Posterior vena cava (tissue), 2 donors: ENCODE measurements around the gene TNIK. TPM values are rescaled to one million over a fixed set of nuclear protein-coding genes. Genes with fewer than 3 reads are reported as not detected.
A peak's percentile ranks its signal among the peaks of the same experiment; 100 is the strongest.

Experiments
- DNase-seq: peaks from one replicate; pipeline ENCODE4 v3.0.0-alpha.2; 2020; ENCODE audit warnings: low spot score
- intact Hi-C, 2 donors: fragments of 100-400 bp; cut with DNase I; formaldehyde crosslinking; loops; one replicate each; pipeline versions ENCODE4 v1.14.1 to v1.14.2; 2022 to 2023
- microRNA-seq, 2 donors: library from miRNA; unstranded; fragments of <30 nt; microRNA quantifications; one replicate each; pipeline ENCODE4 v1.2.0, GENCODE V29; 2020 to 2021; ENCODE audit warnings: borderline microRNAs expressed in 2 of 2
- total RNA-seq, 2 donors: library from RNA; stranded (reverse); fragmentation: NEBNext Ultra II Directional; extraction: Animal tissue kit (Norgen Biotek cat#: 25700); gene quantifications; one replicate each; pipeline ENCODE4 v1.2.1, GENCODE V29; 2021
- donor health status: DM: yes; HTN: yes; CAD: no.
- donor health status: DM: yes; HTN: yes; CAD: no.

The TNIK gene
- total RNA-seq, 2 donors from 2014 or later, result 16.5 to 20.3 TPM

DNA sequence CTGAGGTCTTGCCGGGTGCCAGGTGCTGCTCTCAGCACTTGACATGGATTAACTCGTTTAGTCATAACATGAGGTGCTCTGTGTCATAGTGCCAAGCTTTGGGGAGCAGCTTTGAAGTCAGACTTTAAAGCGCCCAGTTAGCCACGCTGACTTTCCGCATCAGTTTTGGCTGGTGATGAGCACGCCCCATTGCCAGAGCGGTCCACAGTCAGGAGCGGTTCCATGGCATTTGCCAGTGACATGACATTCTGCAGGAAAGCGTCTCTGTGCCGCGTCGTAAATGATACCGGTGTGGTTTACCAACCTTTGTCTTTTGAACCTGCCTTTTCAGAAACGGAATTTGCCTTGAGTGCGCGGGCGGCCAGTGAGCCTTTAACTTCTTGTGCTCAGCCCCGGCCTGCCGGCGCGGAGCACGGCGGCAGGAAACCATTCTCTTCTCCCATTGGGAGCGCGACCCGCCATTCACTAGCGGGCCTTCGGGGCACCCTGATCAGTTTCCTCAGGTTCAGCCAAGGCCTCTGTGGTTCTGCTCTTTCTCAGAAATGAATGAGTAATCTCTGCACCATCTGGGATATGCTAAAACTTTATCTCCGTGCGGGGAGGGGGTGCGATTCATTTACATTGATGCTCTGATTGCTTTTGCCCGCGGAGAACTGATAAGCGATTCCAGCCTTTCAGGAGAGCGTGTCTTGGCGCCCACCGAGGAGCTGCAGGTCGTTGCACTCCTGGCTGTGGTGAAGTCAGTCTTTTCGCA lies 432.0 kb downstream of the TNIK start:
- intact Hi-C loops, result no loop called here
- DNase-seq, result peak; percentile 80

DNA sequence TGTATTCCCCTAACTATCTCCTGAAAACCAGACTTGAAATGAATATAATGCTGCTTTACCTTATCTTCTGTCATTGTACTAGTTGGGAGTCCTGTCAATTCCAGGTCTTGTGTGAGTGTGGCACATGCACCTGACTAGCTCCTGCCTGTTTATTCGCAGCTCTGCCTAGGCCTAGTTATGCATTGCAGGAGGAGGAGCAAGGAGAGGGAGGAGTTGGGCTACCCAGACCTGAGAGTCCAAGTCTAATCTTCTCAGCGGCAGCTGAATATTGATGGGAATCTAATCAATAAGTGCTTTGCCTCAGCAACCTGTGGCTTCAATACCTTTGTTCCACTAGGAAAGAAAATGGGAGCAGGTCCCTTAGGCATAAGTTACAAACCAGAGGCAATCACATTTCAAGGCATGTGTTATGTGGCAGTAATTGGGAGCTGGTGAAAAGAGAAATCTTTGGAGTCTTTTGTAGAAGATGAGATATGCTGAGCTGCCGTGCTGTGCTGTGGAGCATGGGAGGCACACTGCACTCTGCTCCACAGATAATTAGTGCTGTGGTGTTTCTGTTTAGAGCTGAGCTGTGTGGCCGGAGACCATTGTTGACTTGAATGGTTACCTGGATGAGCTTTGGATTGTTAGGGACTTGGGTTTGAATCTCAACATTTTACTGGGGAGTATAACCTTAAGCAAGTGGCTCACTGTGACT lies 433.5 kb downstream of the TNIK start, which contains the start of gene SLC2A2:
Gene SLC2A2, minus strand, starts transcription at position 124 of the 697 bp plus-strand sequence. Its CDS starts 50 bp downstream, at position 74.
- intact Hi-C loops, result no loop called here

DNA sequence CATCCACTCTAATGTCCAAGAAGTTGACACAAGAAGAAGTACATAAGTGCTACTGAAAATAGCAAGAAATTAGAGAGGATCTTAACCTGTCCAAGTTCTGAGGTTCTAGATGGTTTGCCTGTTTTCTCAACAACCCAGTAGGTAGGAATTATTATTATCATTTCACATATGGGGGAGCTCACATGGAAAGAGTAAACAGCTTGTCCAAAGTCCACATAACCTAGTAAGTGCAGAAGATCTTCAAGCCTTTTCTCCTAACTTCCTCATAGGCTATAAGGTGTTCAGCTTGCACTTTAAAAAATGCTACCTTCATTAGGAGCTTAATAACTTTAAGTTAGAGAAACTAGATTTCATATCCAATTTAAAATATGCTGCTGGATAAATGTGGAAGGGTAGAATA lies 436.6 kb downstream of the TNIK start:
- intact Hi-C loops, result no loop called here
- no peak for DNase-seq

More for the DNA sequence above, 433.5 kb downstream of the TNIK start, which contains the start of gene SLC2A2:
- DNase-seq, result no peak

DNA sequence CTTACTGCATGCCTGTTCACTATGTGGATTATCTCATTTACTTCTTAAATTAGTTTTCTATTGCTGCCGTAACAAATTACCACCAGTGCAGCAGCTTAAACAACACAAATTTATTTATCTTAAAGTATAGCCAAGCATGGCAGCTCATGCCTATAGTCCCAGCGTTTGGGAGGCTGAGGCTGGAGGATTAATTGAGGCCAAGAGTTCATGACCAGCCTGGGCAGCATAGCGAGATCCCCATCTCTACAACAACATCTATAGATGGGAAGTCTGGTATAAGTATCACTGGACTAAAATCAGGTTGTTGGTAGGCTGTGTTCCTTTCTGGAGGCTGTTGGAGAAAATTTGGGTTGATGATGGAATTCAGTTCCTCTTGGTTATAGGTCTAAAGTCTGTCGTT lies 438.8 kb downstream of the TNIK start:
- DNase-seq, result no peak
- intact Hi-C loops, result no loop called here

DNA sequence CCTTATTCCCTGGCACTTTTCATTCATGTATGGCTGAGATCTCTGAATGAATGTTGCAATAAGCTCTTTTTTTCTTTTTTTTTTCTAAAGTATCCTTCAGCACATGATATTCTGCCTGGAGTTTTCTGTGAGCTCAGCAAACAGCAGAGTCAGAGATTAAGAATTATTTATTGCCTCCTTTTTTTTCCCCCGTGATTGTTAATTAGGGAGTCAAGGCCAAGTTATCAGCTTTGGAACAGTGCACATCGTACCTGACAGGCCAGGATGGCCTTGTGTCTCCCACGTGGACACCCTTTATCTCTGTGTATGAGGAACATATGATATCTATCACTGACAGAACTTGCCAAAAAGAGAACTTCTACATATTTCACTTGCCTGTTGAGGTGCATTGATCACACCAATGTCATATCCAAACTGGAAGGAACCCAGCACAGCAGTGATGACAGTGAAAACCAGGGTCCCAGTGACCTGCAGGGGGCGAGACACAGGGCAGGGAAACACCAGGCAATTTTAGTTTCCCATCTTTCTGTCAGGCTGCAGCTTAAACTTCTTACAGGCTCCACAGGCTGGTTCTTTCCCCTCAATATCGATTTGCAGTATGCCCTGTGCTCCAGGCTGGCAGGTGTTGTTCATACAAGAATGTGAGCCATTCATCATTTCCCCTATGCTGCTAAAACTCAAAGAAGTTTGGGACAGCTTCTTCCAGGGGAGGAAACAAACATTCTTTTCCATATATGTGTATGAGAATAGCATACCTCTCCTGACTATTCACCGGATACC lies 441.9 kb downstream of the TNIK start:
- DNase-seq, result no peak

DNA sequence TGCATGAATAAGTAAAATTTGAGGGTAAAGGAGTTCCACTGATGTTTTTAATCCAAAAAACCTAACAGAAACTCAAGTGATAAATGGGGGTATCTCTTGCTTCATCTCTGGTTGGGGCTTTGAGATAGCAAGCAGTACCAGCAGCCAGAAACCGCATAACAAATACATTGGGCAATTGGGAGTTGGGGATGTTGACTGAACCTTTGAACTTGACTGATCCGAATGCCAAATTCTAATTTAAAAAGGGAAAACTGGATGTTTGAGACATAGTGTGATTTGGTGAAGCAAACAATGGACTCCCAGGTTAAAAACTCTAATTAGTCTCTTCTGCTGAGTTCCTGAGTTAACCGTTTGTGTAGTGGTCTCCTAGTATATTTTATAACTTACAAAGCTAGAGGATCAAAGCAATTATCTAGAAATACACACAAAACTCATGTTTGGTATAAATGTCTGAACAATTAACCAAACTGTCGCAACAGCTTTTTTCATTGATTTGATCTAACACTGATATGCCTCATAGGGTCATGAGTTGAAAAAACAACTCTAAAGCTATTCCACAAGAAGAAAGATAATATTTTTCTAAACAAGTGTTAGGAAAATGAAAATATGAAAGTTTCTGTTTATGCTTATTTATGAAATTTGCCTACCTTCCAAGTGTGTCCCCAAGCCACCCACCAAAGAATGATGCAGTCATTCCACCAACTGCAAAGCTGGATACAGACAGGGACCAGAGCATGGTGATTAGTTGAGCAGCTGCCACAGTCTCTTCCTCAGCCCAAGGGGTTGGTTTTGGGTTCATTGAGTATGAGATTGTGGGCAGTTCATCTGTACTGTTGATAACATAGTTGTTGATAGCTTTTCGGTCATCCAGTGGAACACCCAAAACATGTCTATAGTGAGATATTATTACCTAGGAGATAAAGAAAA lies 446.1 kb downstream of the TNIK start:
- intact Hi-C loops, result no loop called here

More for the DNA sequence above, 441.9 kb downstream of the TNIK start:
- intact Hi-C loops, result no loop called here

DNA sequence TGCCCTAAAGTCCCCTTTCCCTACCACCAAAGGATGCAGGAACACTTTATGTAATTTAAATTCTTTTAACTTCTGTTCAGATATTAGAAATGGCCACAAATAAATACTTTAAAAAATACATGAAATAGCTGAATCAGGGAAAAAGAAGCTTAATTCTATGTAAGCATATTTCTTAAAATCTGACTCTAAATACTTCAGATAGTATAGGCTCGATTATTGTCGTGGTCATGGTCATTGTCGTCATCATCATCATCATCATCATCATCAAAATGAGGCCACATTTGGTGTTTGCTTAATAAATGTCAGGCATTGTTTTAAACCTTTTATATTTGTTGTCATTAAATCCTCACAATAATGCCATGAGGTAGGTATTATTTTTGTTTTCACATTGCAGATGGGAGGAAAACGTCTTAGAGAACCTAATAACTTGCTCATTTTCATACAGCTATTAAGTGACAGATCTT lies 448.3 kb downstream of the TNIK start:
- intact Hi-C loops, result no loop called here
- DNase-seq, result no peak

More for the DNA sequence above, 446.1 kb downstream of the TNIK start:
- no peak for DNase-seq

Small RNAs within 50 kb of the gene (microRNA-seq; reads per million reads assigned to microRNA genes)
- gene MIR569, result 0 reads per million in 2 donors
